Pancreas (tissue), 10 donors: ENCODE results near the gene ACOT9. TPM values are rescaled to one million over a fixed set of nuclear protein-coding genes. Genes with fewer than 3 reads are reported as not detected.
"Not testable (repeated sequence)": the region's sequence is repeated elsewhere in the genome, so short reads cannot be mapped to it uniquely, and the experiment has no call there.

Experiments
- ATAC-seq, 4 donors: fragments of 200-7000 bp; cut with Tn5 transposase; one replicate each; pipeline versions ENCODE4 v1.8.0 to v1.9.1; 2020; ENCODE audit warnings: mild to moderate bottlenecking in 4 of 4, moderate library complexity in 4 of 4
- DNase-seq, 6 donors: peaks; one replicate each; pipeline ENCODE4 v3.0.0-alpha.2; 2020
- FAIRE-seq: peaks from 2 replicates; lab custom pipeline; 2012; peaks lifted over from hg19 to GRCh38; lab: Jason Lieb, UNC
- H3K27ac ChIP-seq, 4 donors: fragments of 200-600 bp; sonication (generic); 1 replicate in 3 of 4; 2 replicates in 1 of 4; pipeline versions ENCODE4 v1.5.0 to v1.8.0; 2020
- H3K27me3 ChIP-seq, 4 donors: fragments of 200-600 bp; one replicate each; pipeline ENCODE4 v1.8.0; 2021
- H3K36me3 ChIP-seq, 3 donors: fragments of 200-600 bp; sonication (generic) in 1 of 3; one replicate each; pipeline versions ENCODE4 v1.5.0 to v1.8.0; 2020 to 2021
- H3K4me1 ChIP-seq, 3 donors: fragments of 200-600 bp; one replicate each; pipeline ENCODE4 v1.8.0; 2021
- H3K4me3 ChIP-seq, 4 donors: fragments of 200-600 bp; sonication (generic) in 2 of 4; one replicate each; pipeline versions ENCODE4 v1.5.0 to v1.8.0; 2020 to 2021
- H3K9me3 ChIP-seq, 4 donors: fragments of 200-600 bp; one replicate each; pipeline ENCODE4 v1.8.0; 2021
- CTCF ChIP-seq, 4 donors: fragments of 200-600 bp; sonication (generic) in 3 of 4; IDR thresholded peaks; one replicate each; pipeline versions ENCODE4 v1.5.0 to v1.8.0; 2021; ENCODE audit warnings: antibody characterized with exemption in 4 of 4
- WGBS, 2 donors: extraction: QIAGEN DNeasy Blood & Tissue Kit; methylation state at CpG; one replicate each; pipeline ENCODE4 v1.1.7; 2013; 5-methylcytosine and 5-hydroxymethylcytosine counted together
- intact Hi-C, 3 donors: fragments of 100-400 bp; cut with DNase I; formaldehyde crosslinking; loops; one replicate each; pipeline versions ENCODE4 v1.11.1 to v1.14.2; 2022
- polyA plus RNA-seq, 2 donors: library from polyadenylated mRNA; stranded (reverse); fragments of 200-250 nt; gene quantifications; one replicate each; pipeline ENCODE4 v1.2.3, GENCODE V29; 2013
- total RNA-seq, 6 donors: library from RNA; stranded (reverse); fragmentation: NEBNext Ultra II Directional in 4 of 6; extraction: Animal tissue kit (Norgen Biotek cat#: 25700) in 4 of 6; gene quantifications; one replicate each; pipeline versions ENCODE4 v1.2.1 to v1.2.4, GENCODE V29; 2021 to 2023
- donor health status: healthy with polysubstance abuse.
- donor health status: DM: no; HTN: no; CAD: no; lungs with moderate emphysema.
- donor health status: DM: no; HTN: no; CAD: no.
- donor health status: control.
- donor health status: control.
- donor health status: Bipolar disorder and iron deficiency.
- donor health status: DM: yes; HTN: yes; CAD: no.
- donor health status: DM: no; HTN: no; CAD: no.
- donor health status: DM: no; HTN: no; CAD: no.
- donor health status: DM: yes; HTN: yes; CAD: no.

The ACOT9 gene
- total and polyA plus RNA-seq, 8 donors: 7.0 to 26.8 (median 13.4) TPM

DNA sequence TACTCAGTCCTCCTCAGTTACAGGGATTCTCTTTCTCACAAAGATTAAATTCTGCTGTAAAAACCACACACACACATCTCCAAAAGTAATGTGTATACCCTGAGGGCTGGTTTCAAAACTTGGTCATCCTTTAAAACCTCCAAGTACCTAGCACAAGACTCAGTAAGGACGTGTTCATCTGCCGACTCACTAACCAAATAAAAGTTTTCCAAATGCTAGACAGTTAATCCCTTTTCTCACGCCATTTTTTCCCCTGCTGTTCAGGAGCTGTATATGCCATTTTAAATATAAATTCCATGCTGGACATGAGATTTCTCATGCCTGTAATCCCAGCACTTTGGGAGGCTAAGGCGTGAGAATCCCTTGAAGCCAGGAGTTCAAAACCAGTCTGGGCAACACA lies 35.9 kb upstream of the ACOT9 start:
- H3K36me3 ChIP-seq: no peaks in the 10 kb centered on the region
- H3K27me3 ChIP-seq: peaks cover 0 to 10% (median 0%) of the 10 kb centered on the region in 4 donors
- FAIRE-seq (no peak), DNase-seq (no peak), ATAC-seq (no peak)
- WGBS, 2 donors: 58 to 66% methylated on average over 4 of the region's 4 CpGs
- TF ChIP-seq CTCF (IDR thresholded peaks at IDR 0.05): no peak
- H3K9me3 ChIP-seq: no peaks in the 10 kb centered on the region
- H3K4me3 ChIP-seq: no peak overlapping the region
- no peaks in the 10 kb centered on the region for H3K4me1 ChIP-seq
- intact Hi-C loops: loop anchor here in 1 of 3 donors (10.0 kb wide), 1 partner anchor 126 kb away; the partner anchor contains the start of genes APOO and CXorf58
- no peak overlapping the region for H3K27ac ChIP-seq

DNA sequence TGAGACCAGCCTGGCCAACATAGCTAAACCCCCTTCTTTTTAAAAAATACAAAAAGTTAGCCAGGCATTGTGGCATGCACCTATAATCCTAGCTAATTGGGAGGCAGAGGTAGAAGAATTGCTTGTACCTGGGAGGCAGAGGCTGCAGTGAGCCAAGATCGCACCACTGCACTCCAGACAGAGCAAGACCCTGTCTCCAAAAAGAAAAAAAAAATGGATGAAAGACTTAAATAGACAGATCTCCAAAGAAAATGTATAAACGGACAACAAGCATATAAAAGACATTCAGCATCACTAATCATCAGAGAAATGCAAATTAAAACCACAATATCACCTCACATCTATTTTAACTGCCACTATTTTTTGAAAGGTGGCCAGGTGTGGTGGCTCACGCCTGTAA lies 33.3 kb upstream of the ACOT9 start:
- intact Hi-C loops: loop anchor here in 1 of 3 donors (10.0 kb wide), 1 partner anchor 128 kb away; the partner anchor contains the start of genes APOO and CXorf58
- Histone ChIP-seq H3K27me3 (no peaks in the 10 kb centered on the region), H3K4me3 (no peak overlapping the region), H3K36me3 (no peaks in the 10 kb centered on the region), H3K9me3 (no peaks in the 10 kb centered on the region), H3K27ac (no peak overlapping the region), H3K4me1 (no peaks in the 10 kb centered on the region)
- DNase-seq (no peak), ATAC-seq (no peak), FAIRE-seq (no peak)
- 74 to 85% methylated on average over 3 of the region's 3 CpGs for WGBS, 2 donors
- no peak for TF ChIP-seq CTCF (IDR thresholded peaks at IDR 0.05)

DNA sequence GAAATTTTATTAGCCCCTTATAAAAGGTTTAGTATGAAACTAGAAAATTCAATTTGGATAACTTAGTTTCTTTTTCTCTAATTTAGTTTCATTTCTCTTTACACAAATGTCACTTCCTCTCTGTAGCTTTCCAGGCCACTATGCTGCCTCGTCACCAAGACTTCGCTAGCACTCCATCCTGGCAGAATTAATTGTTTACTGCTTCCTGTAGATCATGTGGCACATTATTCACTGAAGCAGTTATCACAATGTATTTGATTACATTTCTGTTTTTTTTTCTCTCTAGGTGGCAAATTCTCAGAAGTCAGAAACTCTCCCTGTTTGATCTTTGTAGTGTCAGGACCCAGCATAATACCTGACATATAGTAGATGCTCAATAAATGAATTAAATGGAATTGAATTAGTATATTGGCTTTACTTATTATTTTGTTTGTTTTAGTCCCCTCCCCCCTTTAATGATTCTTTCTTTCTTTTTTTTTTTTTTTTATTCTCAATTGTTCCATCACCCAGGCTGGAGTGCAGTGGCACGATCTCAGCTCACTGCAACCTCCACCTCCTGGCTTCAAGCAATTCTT lies 30.6 kb upstream of the ACOT9 start:
- Histone ChIP-seq H3K27ac (peak overlapping the region in 2 of 4 donors; percentile 20 to 55), H3K9me3 (no peaks in the 10 kb centered on the region), H3K4me1 (no peaks in the 10 kb centered on the region), H3K36me3 (no peaks in the 10 kb centered on the region), H3K4me3 (no peak overlapping the region), H3K27me3 (no peaks in the 10 kb centered on the region)
- DNase-seq: no peak
- peak in 3 of 4 donors; percentile 53 to 86 (median 77) for ATAC-seq
- no peak for TF ChIP-seq CTCF (IDR thresholded peaks at IDR 0.05)
- FAIRE-seq: no peak
- WGBS, 2 donors: 67% methylated on average over 3 of the region's 3 CpGs
- intact Hi-C loops: loop anchor here in 1 of 3 donors (10.0 kb wide), 1 partner anchor 131 kb away; the partner anchor contains the start of genes APOO and CXorf58

DNA sequence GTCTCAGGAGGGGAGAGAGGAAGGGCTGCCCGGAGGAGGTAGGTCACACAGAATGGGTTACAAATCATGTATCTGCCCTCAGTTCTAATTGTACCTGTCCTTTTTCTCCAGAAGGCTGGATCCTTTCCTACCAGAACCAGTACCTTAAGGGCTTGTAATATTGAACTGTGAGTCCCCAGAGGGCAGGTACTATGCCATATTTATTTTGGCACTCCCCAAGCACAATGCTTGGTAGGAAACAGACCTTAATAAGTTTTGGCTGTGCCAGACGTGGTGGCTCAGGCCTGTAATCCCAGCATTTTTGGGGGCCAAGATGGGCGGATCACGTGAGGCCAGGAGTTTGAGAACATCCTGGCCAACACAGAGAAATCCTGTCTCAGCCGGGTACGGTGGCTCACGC lies 28.0 kb upstream of the ACOT9 start:
- DNase-seq, H3K4me1 ChIP-seq, H3K4me3 ChIP-seq, ATAC-seq, H3K36me3 ChIP-seq, H3K27ac ChIP-seq, FAIRE-seq, H3K9me3 ChIP-seq, H3K27me3 ChIP-seq: not testable (repeated sequence)
- 88 to 91% methylated on average over 7 of the region's 7 CpGs for WGBS, 2 donors
- intact Hi-C loops: loop anchor here in 1 of 3 donors (10.0 kb wide), 1 partner anchor 134 kb away; the partner anchor contains the start of genes APOO and CXorf58

- H3K36me3 ChIP-seq: no peaks in the 10 kb centered on the region
- intact Hi-C loops: loop anchor here in 1 of 3 donors (10.0 kb wide), 1 partner anchor 135 kb away; the partner anchor contains the start of genes APOO and CXorf58
- H3K27ac ChIP-seq: no peak overlapping the region
- H3K4me3 ChIP-seq: no peak overlapping the region
- H3K9me3 ChIP-seq: no peaks in the 10 kb centered on the region
- ATAC-seq (no peak), DNase-seq (no peak), FAIRE-seq (no peak)
- H3K4me1 ChIP-seq: no peaks in the 10 kb centered on the region
- TF ChIP-seq CTCF (IDR thresholded peaks at IDR 0.05): no peak
- H3K27me3 ChIP-seq: no peaks in the 10 kb centered on the region
- 77 to 81% methylated on average over 2 of the region's 2 CpGs for WGBS, 2 donors
These were observed 27.1 kb upstream of the ACOT9 start for GRCh38 chrX:23770142-23770541.
